ENCODE measurements around the gene CDH15. TPM values are rescaled to one million over a fixed set of nuclear protein-coding genes. Genes with fewer than 3 reads are reported as not detected.

Gene CDH15
- total RNA-seq (ENCODE audit: low replicate concordance): 0.12 and 0.60 TPM in 2 replicates

GRCh38 chr16:89171216-89172170, at the start of gene CDH15:
Gene CDH15, plus strand, starts transcription at chr16:89171748. Its CDS starts 84 bp downstream, at chr16:89171832.

DNA sequence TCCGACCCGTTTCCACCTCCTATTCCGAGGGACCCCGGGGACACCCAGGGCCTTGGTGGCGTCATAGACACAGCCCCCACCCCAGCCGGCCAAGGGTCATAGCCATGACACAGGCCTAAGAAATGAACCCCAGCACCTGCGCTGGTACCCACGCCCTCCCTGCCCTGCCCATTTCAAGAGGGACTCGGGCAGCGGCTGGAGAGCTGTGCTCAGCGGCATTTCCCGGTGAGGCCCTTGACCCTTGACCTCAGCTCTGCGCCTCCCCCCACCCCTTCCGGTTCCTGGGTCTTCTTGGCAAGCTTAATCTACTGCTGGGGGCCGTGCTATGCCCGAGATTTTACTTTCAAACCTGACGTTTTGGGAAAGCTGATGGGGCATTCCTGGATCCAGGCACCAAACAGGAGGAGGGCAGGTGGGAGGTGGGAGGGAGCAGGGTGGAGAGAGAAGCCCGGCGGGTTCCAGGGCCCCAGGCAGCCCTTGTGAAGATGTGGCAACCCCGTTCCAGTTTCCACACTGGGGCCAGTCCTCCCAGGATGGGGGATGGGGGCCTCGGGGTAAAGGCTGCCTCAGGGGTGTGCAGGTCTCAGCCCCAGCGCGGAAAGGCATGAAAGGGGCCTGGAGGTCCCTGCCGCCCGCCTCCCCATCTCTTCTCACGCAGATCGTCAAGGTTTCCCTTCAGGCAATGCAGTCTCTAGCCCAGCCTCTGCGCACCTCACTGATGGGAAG, 28.7 kb downstream of the CDH15 start, which contains the start of gene SLC22A31:
Gene SLC22A31 (minus strand): TSS at position 414 of the 726 bp plus-strand sequence. CDS start 36 bp downstream, at position 378.

DNA sequence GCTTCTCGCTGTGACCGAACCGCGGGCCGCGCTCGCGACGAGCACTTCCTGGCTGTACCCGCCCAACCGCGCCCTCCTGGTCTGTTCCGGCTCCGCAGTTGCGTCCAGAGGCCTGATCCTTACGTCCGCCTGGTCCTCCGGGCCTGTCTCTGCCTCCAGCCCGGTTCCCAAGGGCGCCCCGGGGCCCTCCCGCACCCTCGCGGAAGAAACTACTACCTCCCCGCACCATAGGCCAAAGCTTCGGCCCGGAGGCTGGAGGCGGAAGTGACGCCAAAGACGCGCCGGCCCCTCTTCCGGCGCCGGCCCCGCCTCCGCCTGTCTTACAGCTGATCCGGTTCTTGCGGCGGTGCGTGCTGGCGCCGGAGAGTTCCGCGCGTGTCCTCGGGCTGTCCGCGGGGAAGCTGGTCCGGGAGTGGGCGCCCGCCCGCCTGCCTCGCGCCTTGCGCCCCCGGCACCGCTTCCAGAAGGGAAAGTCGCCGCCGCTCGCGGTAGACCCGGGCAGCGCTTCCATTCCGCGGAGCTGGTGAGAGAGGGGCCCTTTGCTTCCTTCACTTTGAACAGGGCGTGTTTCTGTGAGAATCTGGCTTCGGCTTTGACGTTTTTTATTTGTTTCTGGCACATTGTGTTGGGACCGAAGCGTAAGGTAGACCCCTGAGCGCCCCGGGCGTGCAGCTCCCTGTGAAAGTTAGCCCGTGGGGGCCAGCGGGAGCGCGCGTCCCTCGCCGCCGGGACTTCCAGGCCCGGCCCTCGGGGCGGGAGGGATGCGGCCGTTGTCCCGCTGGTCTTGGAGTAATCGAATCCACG, 46.0 kb downstream of the CDH15 start, which contains the start of gene ZNF778:
Gene ZNF778 (plus strand): TSS at position 316 of the 804 bp plus-strand sequence. CDS start 3,425 bp downstream, outside the sequence.

Other genes starting within 250 kb of the CDH15 start
- gene CBFA2T3, start 194.5 kb upstream of the CDH15 start, total RNA-seq (ENCODE audit: low replicate concordance): not detected in 2 replicates
- gene ACSF3, start 77.9 kb upstream of the CDH15 start, total RNA-seq (ENCODE audit: low replicate concordance): 11.1 and 19.2 TPM in 2 replicates
- 0.47 and 0.53 TPM in 2 replicates for gene SLC22A31, start 28.8 kb downstream of the CDH15 start, total RNA-seq (ENCODE audit: low replicate concordance)
- 7.7 and 30.3 TPM in 2 replicates for gene ZNF778, start 46.0 kb downstream of the CDH15 start, total RNA-seq (ENCODE audit: low replicate concordance)

Measured in smooth muscle cell of the coronary artery (primary cell).